ENCODE results near the gene AHNAK2. TPM values are rescaled to one million over a fixed set of nuclear protein-coding genes. Genes with fewer than 3 reads are reported as not detected.
"Not testable (repeated sequence)": the region's sequence is repeated elsewhere in the genome, so short reads cannot be mapped to it uniquely, and the experiment has no call there.

Gene AHNAK2
- total RNA-seq, 1 donor from 2014 or later, result 1.1 TPM

- H3K27me3 Mint-ChIP-seq, result peaks cover 5% of the 10 kb centered on the region
- no peak for TF ChIP-seq CTCF (IDR thresholded peaks at IDR 0.05; ENCODE audit: unreplicated experiment)
- H3K4me3 Mint-ChIP-seq (ENCODE audit: low read depth), result no peak overlapping the region
- H3K36me3 Mint-ChIP-seq (ENCODE audit: insufficient read depth), result no peaks in the 10 kb centered on the region
- H3K4me1 Mint-ChIP-seq (ENCODE audit: low read depth), result no peaks in the 10 kb centered on the region
- H3K27ac Mint-ChIP-seq, result no peak overlapping the region
- DNase-seq (ENCODE audit: low spot score, unreplicated experiment), result no peak
- H3K9me3 Mint-ChIP-seq (ENCODE audit: low read depth), result no peaks in the 10 kb centered on the region
Observed at GRCh38 chr14:104948736-104949031, 29.5 kb downstream of the AHNAK2 start.

DNA sequence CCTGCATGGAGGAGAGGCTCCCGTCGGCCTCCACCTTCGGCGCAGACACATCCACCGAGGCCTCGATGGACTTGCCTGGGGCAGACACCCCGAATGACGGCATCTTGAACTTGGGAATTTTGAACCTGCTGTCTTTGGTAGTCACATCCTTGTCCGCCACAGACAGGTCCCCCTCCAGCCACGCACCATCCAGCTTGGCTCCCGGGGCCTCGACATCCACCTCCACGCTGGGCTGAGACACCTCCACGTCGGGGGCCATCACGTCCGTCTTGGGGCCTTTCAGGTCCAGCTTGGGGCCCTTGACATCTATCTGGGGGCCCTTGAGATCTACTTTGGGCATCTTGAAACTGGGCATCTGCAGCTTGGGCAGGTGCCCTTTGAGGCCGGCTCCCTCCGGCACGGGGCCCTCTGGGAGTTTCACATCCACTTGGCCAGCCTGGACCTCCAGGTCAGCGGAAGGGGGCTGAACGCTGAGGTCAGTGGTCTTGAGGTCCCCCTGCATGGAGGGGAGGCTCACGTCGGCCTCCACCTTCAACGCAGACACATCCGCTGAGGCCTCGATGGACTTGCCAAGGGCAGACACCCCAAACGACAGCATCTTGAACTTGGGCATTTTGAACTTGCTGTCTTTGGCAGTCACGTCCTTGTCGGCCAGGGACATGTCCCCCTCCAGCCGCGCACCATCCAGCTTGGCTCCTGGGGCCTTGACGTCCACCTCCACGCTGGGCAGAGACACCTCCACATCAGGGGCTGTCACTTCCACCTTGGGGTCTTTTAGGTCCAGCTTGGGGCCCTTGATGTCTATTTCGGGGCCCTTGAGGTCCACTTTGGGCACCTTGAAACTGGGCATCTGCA, 30.1 kb downstream of the AHNAK2 start:
- H3K27ac Mint-ChIP-seq; DNase-seq (ENCODE audit: low spot score, unreplicated experiment); H3K9me3 Mint-ChIP-seq (ENCODE audit: low read depth); H3K27me3 Mint-ChIP-seq; H3K4me1 Mint-ChIP-seq (ENCODE audit: low read depth); H3K36me3 Mint-ChIP-seq (ENCODE audit: insufficient read depth); H3K4me3 Mint-ChIP-seq (ENCODE audit: low read depth): not testable (repeated sequence)

DNA sequence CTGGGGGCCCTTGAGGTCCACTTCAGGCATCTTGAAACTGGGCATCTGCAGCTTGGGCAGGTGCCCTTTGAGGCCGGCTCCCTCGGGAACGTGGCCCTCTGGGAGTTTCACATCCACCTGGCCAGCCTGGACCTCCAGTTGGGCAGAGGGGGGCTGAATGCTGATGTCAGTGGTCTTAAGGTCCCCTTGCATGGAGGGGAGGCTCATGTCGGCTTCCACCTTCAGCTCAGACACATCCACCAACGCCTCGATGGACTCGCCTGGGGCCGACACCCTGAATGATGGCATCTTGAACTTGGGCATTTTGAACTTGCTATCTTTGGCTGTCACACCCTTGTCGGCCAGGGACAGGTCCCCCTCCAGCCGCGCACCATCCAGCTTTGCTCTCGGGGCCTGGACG, 31.0 kb downstream of the AHNAK2 start:
- H3K9me3 Mint-ChIP-seq (ENCODE audit: low read depth); H3K4me1 Mint-ChIP-seq (ENCODE audit: low read depth); H3K27me3 Mint-ChIP-seq; H3K27ac Mint-ChIP-seq; H3K36me3 Mint-ChIP-seq (ENCODE audit: insufficient read depth); DNase-seq (ENCODE audit: low spot score, unreplicated experiment); H3K4me3 Mint-ChIP-seq (ENCODE audit: low read depth): not testable (repeated sequence)

DNA sequence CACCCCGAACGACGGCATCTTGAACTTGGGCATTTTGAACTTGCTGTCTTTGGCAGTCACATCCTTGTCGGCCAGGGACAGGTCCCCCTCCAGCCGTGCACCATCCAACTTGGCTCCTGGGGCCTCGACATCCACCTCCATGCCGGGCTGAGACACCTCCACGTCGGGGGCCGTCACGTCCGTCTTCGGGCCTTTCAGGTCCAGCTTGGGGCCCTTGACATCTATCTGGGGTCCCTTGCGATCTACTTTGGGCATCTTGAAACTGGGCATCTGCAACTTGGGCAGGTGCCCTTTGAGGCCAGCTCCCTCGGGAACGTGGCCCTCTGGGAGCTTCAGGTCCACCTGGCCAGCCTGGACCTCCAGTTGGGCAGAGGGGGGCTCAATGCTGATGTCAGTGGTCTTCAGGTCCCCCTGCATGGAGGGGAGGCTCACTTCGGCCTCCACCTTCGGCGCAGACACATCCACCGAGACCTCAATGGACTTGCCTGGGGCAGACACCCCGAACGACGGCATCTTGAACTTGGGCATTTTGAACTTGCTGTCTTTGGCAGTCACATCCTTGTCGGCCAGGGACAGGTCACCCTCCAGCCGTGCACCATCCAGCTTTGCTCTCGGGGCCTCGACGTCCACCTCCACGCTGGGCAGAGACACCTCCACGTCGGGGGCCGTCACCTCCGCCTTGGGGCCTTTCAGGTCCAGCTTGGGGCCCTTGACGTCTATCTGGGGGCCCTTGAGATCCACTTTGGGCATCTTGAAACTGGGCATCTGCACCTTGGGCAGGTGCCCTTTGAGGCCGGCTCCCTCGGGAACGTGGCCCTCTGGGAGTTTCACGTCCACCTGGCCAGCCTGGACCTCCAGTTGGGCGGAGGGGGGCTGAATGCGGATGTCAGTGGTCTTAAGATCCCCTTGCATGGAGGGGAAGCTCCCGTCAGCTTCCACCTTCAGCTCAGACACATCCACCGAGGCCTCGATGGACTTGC, 31.9 kb downstream of the AHNAK2 start:
- not testable (repeated sequence) for H3K27ac Mint-ChIP-seq; H3K4me3 Mint-ChIP-seq (ENCODE audit: low read depth)

GRCh38 chr14:104945266-104945665, 32.9 kb downstream of the AHNAK2 start:
- not testable (repeated sequence) for H3K27me3 Mint-ChIP-seq; H3K36me3 Mint-ChIP-seq (ENCODE audit: insufficient read depth); H3K4me1 Mint-ChIP-seq (ENCODE audit: low read depth); DNase-seq (ENCODE audit: low spot score, unreplicated experiment); H3K27ac Mint-ChIP-seq; H3K4me3 Mint-ChIP-seq (ENCODE audit: low read depth); H3K9me3 Mint-ChIP-seq (ENCODE audit: low read depth)

More for the DNA sequence above, 31.9 kb downstream of the AHNAK2 start:
- not testable (repeated sequence) for H3K36me3 Mint-ChIP-seq (ENCODE audit: insufficient read depth); H3K27me3 Mint-ChIP-seq; DNase-seq (ENCODE audit: low spot score, unreplicated experiment); H3K9me3 Mint-ChIP-seq (ENCODE audit: low read depth); H3K4me1 Mint-ChIP-seq (ENCODE audit: low read depth)

DNA sequence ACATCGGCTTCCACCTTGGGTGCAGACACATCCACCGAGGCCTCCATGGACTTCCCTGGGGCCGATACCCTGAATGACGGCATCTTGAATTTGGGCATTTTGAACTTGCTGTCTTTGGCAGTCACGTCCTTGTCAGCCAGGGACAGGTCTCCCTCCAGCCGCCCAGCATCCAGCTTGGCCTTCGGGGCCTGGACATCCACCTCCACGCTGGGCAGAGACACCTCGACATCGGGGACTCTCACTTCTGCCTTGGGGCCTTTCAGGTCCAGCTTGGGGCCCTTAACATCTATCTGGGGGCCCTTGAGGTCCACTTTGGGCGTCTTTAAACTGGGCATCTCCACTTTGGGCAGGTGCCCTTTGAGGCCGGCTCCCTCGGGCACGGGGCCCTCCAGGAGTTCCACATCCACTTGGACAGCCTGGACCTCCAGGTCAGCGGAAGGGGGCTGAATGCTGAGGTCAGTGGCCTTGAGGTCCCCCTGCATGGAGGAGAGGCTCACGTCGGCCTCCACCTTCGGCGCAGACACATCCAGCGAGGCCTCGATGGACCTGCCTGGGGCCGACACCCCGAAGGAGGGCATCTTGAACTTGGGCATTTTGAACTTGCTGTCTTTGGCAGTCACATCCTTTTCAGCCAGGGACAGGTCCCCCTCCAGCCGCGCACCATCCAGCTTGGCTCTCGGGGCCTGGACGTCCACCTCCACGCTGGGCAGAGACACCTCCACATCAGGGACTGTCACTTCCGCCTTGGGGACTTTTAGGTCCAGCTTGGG, 33.6 kb downstream of the AHNAK2 start:
- H3K27ac Mint-ChIP-seq; DNase-seq (ENCODE audit: low spot score, unreplicated experiment); H3K4me1 Mint-ChIP-seq (ENCODE audit: low read depth); H3K4me3 Mint-ChIP-seq (ENCODE audit: low read depth); H3K36me3 Mint-ChIP-seq (ENCODE audit: insufficient read depth); H3K9me3 Mint-ChIP-seq (ENCODE audit: low read depth): not testable (repeated sequence)
- peaks cover 15% of the 10 kb centered on the region for H3K27me3 Mint-ChIP-seq

DNA sequence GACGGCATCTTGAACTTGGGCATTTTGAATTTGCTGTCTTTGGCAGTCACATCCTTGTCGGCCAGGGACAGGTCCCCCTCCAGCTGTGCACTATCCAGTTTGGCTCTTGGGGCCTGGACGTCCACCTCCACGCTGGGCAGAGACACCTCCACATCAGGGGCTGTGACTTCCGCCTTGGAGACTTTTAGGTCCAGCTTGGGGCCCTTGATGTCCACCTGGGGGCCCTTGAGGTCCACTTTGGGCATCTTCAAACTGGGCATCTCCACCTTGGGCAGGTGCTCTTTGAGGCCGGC, 34.2 kb downstream of the AHNAK2 start:
- not testable (repeated sequence) for H3K4me3 Mint-ChIP-seq (ENCODE audit: low read depth); H3K4me1 Mint-ChIP-seq (ENCODE audit: low read depth); H3K36me3 Mint-ChIP-seq (ENCODE audit: insufficient read depth); DNase-seq (ENCODE audit: low spot score, unreplicated experiment); H3K27ac Mint-ChIP-seq; H3K9me3 Mint-ChIP-seq (ENCODE audit: low read depth)
- H3K27me3 Mint-ChIP-seq, result peaks cover 21% of the 10 kb centered on the region

DNA sequence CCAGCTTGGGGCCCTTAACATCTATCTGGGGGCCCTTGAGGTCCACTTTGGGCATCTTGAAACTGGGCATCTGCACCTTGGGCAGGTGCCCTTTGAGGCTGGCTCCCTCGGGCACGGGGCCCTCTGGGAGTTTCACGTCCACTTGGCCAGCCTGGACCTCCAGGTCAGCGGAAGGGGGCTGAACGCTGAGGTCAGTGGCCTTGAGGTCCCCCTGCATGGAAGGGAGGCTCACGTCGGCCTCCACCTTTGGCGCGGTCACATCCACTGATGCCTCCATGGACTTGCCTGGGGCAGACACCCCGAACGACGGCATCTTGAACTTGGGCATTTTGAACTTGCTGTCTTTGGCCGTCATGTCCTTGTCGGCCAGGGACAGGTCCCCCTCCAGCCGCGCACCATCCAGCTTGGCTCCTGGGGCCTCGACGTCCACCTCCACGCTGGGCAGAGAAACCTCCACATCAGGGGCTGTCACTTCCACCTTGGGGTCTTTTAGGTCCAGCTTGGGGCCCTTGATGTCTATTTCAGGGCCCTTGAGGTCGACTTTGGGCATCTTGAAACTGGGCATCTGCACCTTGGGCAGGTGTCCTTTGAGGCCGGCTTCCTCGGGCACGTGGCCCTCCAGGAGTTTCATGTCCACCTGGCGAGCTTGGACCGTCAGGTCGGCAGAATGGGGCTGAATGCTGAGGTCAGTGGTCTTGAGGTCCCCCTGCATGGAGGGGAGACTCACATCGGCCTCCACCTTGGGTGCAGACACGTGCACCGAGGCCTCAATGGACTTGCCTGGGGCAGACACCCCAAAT, 34.8 kb downstream of the AHNAK2 start:
- not testable (repeated sequence) for H3K4me1 Mint-ChIP-seq (ENCODE audit: low read depth); H3K9me3 Mint-ChIP-seq (ENCODE audit: low read depth); H3K27ac Mint-ChIP-seq; H3K4me3 Mint-ChIP-seq (ENCODE audit: low read depth); DNase-seq (ENCODE audit: low spot score, unreplicated experiment); H3K36me3 Mint-ChIP-seq (ENCODE audit: insufficient read depth)
- peaks cover 27% of the 10 kb centered on the region for H3K27me3 Mint-ChIP-seq

Data from progenitor cell of endocrine pancreas (in vitro differentiated cells).